DMS153 treated with DMSO at 0.1 percent for 48 hours (cell line): ENCODE data around the gene MAMLD1.

Experiments used
- DNase-seq: peaks from one replicate; lab custom pipeline; 2025; ENCODE audit not compliant: unreplicated experiment; lab: John Stamatoyannopoulos, UW

The MAMLD1 gene

GRCh38 chrX:150558424-150558823 is 195.3 kb downstream of the MAMLD1 start:
- no peak for DNase-seq
